Myocyte (in vitro differentiated cells): ENCODE measurements around the gene KBTBD13. TPM values are rescaled to one million over a fixed set of nuclear protein-coding genes. Genes with fewer than 3 reads are reported as not detected.
A peak's percentile ranks its signal among the peaks of the same experiment; 100 is the strongest.
"Not testable (repeated sequence)": the region's sequence is repeated elsewhere in the genome, so short reads cannot be mapped to it uniquely, and the experiment has no call there.

Experiments
- DNase-seq: peaks from one replicate; pipeline ENCODE4 v3.0.0-alpha.2; 2012; ENCODE audit warnings: low read depth
- total RNA-seq: library from RNA; depleted of rRNA; stranded (reverse); fragments of >200 nt; gene quantifications from 2 replicates; pipeline ENCODE4 v1.2.3, GENCODE V29; 2014

The KBTBD13 gene
- total RNA-seq, 1 donor from 2014 or later: 0.13 TPM

DNA sequence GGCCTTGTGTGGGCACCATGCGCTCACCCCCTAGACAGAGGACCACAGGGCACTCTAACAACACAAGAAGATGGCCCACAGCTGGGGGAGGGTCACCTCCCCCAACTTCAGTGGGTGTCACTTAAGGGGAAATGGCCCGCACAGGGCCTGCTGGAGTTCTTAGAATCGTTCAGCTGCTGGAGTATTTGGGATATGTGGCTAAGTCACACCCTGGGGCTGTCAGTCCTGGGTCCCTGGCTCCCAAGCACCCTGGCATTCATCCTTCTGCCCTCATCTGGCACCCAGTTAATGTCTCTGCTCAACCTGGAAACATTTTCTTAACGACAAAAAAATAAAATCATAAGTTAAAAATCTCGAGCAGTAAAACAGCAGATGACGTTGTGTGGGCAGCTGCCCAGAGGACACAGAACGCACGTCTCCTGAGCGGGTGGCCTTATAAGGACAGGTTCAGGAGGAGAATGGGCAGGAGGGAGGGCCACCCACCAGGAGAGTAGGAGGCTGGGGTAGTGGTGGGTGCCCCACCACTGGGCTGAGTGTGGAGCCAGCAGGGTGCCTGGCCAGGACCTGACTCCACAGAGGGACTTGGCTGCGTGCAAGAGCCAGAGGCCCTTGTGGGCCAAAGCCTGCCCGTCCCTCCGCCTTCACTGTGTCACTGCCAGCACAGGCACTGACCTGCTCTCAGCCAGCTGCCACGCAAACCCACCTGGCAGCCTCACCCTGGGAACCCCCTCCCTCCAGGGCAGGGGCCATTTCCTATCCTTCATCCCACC is 11.5 kb downstream of the KBTBD13 start:
- DNase-seq: no peak

DNA sequence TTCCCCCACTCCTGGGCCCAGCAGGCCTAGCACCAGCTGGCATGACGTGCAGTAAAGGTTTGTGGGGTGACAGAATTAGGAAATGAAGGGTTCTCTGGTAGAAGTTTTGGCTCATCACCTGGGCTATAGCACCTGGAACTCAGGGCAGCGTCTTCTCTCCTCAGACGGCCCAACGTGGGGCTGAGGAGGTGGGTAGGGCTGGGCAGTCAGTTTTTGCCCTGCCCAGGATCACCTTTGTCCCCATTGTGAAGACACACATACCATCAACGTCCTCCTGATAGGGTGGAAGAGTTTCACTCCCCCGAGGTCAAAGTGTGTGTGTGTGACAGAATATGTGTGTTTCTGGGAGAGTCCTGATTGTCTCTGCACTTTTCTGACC is 12.1 kb downstream of the KBTBD13 start:
- no peak for DNase-seq

DNA sequence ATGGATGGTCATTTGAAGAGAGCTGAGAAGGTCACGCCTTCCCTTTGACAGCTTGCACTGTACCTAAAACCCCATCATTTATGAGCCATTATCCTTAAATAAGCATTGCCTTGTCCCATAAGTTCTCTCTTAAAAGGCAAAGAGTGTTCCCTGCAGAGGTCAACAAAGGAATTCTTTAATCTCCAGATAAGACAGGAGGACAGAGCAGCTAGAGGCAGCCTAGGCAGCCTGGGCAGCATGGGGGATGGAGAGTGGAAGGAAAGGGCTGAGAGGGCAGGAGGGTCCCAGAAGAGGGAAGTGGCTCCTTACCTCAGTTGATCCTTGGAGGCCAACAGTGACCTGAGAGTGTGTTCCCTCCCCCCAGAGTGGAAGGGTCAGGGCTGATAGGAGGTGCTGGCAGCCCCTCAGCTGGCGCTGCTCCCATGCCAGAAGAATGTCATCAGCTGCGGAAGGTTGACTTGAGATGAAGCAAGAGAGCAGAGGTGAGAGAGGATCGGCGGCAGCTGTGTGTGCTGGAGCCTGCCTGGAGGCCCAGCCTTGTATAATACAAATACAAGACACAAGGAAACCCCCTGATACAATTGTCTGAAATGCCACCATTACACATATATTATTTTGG is 12.8 kb downstream of the KBTBD13 start:
- DNase-seq: no peak

DNA sequence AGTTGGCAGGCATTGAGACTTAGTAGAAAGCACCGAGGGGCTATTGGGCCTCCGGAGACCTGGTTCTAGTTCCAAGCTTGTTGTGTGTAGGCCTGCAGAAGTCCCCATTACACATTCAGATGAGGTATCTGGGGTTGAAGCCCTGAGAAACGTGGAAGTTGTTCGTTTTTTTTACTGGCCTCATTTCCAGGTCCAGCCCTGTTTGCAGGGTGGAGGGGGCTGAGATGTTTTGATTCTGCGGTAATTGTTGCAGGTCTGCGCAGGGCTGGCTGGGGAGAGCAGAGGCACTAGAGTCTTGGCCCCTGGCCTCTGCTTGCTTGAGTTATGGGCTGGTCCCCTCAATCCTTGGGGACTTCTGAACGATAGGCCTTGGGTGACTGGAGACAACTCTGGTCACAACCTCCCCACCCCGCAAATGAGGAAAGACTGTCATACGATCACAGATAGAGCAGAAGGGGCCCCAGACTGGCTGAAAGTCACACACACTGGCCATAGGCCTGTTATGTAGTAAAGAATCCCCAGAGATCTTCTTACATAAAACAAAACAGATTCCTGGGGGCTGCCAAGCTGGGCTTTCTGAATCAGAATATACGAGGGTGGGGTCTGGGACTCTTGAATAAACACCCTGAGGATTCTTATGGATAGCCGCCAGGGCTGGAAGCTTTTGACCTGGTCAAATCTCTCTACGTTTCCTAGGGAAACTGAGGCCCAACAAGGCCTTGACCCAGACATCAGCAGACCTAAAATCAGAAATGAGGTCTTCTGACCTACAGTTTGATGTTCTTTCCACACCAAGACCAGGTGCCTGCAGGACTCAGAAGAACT is 15.6 kb downstream of the KBTBD13 start:
- no peak for DNase-seq

DNA sequence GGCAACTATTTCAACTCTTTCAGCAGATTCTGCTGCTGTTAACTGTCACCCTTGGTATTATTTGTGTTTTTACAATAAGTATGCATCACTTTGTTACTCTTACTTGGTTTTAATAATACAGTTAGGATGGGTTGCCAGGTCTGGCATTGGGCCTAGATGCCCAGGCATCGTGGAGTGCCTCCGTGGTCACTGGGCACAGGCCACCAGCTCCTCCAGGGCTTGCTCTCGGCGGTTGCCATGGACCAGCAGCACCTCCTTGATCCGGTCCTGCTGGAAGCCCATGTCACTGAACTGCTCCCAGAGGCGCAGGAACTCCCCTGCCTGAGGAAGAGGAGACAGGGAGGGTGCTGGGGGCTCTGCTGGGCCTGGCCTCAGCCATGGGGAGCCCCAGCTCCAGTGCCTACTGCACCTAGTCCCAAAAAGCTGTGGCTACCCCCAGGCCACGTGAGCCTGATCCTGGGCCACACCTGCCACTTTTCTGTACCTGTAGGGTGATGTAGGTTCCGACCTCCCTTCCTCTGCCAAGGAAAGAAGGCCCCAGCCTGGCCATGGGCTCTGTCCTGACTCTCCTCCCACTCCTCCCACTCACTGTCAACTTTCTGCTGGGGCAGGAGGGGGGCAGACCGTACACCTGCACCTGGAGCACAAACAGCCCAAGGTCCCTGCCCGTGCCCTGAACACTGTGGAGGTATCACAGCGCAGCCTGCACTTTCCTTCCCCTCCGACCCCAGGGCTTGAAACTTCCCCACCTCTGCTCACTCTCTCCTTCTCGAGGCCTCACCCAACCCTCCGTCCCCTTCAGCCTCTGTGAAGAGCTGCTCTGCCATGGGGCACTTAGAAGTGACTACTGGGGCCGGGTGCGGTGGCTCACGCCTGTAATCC is 16.6 kb downstream of the KBTBD13 start:
- no peak for DNase-seq

DNA sequence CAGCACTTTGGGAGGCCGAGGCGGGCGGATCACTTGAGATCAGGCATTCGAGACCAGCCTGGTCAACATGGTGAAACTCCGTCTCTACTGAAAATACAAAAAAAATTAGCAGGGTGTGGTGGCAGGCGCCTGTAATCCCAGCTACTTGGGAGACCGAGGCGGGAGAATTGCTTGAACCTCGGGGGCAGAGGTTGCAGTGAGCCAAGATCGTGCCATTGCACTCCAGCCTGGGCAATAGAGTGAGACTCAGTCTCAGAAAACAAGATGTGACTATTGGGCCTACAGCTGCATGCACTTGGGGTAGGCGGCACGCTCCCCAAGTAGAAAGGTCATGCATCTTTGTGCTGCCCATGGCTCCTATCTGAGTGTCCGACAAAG is 17.2 kb downstream of the KBTBD13 start:
- DNase-seq: not testable (repeated sequence)

DNA sequence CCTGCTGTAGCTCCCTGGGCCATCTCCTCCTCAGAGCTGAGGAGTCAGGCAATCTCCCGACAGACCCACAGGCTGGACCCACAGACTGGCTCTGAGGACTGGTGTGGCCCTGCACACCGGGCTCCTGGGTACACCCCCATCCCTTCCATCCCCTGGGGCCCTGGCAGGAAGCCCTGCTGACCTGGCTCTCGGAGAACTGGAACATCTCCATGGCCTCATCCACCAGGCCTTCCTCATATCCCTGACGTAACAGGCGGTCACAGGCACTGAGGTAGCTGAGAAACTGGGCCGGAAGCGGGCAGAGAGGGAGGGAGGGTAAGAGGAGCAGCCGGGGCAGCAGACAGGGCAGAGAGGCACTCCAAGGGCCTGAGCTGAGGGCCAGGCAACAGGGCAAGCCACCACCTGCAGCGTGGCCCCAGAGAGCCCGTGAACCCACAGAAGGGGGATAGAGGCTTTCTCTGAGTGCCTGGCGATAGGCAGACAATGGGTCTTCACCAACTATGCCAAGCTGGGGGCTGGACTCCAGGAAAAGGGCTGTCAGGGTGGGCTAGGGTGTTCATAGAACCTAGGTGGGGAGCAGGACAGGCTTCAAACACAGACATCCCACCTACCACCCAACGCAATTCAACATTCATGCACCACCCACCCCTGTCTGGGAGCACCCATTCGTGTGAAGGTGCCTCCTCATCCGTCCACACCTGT is 17.9 kb downstream of the KBTBD13 start:
- DNase-seq: no peak

DNA sequence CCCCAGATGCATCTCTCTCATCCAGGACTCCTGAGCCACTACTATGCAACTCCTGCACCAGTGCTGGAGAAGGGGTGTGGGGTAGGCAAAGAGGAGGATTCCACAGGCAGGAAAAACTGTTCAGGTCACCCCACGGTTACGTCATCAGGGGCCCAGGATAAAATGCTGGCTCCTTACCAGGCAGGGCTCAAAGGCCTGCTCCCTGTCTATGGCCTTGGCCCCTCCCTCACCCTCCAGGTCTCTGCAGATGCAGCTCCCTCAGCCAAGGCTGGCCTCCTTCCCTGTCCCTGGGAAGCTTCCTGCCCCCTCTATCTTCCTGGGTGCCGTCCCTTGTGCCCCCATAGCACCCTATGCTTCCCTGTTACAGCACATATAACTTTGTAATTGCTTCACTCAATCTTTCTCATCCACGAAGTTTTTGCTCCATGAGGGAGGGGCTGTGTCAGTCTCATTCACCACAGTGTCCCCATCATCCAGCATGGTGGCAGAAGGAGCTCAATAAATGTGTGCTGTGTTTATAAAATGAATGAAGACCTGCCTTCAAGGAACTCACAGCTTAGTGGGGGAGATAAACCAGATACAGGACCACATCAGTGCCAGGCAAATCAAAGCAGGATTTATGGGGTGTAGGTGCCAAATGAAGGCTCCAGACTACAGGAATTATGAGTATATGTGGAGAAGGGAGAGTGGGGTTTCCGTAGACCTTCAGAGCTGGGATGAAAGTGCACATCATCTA is 18.6 kb downstream of the KBTBD13 start:
- no peak for DNase-seq

DNA sequence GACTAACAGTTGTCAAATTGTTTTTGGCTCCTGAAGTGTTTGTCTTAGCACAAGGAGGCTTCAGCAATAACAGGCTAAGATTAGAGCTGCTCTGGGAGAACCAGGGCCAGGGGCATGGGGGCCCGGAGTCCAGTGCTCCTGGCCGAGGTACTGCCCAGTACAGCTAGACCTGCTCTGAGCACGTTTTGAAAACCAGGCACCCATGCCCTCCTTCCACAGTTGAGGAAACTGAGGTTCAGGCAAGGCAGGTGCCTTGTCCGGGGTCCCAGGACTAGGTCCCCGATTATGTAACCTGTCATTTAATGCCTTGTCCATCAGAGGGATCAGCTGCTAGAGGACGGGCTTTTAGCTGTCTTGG is 19.2 kb downstream of the KBTBD13 start:
- DNase-seq: no peak

DNA sequence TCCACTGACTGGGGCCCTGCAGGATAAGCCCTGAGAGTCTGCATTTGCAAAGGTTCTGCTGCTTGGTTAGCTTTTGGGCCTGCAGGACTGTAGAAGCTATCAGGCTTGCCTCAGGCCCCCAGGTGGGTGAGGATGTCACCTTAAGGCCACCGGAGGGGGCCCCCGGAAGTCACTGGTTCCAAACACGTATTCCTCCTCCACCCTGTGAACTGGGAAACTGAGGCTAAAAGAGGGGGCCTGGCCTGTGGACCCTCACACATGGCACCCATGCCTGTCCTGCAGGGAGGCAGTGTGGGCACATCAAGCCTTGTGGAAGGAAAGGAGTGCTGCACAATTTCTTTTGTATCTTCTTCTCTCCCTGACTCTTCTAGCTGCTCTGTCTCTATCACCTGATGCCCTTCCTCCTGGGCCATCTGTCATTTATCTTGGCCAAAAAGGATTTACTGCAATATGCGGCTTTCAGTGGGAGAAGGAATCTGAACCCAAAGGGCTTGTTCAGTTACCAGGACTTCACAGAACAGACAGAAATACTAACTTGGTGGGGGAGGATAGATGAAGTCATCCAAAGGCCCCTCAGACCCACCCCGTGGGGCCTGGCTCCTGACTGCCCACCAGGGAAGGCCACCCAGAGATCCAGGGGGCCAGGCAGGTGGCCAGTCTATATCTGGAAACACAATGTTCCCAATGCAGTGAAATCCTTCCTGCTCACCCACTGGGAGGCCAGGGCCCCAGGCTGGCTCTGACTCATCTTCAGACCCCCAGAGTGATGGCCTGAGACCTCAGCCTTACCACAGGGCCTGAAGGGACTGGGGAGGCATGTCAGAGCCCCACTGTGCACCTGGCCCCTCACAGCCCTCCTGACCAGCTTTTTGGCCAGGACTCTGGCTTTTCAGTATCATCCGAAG is 20.2 kb downstream of the KBTBD13 start:
- DNase-seq: peak; percentile 7

DNA sequence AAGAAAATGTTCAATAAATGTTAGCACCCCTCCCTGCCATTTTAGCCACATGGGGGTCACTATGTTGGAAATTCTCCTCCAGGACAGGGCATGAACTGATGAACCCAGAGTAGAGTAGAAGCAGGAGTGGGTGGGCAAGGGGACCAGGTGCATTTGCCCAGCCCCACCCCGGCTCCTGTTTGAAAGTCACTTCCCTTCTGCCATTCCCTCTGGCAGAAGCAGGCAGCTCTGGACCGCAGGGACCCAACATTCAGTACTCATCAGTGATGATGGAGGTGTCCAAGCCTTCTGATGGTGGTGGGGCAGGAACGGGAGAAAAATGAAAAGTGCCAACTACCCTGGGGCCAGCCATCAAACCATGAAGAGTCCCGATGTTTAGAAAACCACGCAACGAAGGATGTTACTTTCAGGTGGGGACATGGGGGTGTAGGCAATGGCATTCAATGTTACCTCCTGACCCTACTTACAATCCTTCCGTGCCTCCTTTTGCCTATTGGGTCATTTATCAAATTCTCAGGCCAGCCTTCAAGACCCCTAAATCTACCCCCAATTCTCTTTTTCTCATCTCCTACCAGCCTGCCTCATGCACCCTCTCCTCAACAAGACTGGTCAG is 21.2 kb downstream of the KBTBD13 start:
- no peak for DNase-seq

DNA sequence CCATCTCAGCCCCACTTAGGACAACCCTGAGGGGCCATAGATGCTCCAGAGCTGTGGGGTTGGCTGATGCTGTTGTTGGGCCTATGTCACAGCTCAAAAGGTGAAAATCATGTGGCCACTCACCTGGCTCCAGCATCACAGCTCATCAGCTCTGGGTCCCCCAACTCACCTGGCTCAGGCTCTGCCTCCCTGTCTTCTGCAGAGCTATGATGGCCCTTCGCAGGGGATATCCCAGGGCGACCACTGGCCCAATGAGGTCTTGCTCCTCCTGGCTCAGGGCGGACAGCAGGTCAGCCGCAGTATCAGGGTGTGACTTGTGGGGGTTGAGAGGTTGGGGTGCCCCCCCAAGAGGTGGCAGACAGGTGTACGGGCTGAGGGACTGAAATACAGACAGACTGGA is 22.8 kb downstream of the KBTBD13 start:
- DNase-seq: no peak

DNA sequence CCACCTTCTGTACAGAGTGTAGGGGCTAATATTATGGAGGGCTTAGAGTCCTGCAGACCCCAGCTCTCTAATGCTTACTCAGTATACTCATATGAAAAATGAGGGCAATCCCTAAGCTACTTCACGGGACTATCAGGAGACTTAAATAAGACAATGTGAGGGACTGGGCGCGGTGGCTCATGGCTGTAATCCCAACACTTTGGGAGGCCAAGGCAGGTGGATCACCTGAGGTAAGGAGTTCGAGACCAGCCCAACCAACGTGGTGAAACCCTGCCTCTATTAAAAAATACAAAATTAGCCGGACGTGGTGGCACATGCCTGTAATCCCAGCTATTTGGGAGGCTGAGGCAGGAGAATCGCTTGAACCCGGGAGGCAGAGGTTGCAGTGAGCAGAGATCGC is 23.3 kb downstream of the KBTBD13 start:
- not testable (repeated sequence) for DNase-seq

DNA sequence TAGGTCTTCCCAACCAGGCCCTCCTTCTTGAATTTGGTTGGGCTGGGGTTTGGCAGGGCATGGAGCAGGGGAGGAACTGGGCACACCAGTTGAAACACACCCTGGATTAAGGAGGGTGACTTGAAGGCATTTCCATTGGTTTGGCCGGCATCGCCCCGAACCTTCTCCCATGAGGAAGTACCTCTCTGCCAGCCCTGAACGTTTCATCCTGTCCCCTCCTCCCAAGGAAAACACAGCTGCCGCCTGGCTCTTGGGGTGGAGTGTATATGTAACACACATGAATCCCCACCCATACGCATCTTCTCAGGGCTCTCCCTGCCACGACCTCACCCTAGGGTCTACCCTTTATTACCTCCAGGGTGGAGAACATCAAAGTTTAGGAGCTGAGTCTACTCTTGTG is 23.9 kb downstream of the KBTBD13 start:
- DNase-seq: no peak

DNA sequence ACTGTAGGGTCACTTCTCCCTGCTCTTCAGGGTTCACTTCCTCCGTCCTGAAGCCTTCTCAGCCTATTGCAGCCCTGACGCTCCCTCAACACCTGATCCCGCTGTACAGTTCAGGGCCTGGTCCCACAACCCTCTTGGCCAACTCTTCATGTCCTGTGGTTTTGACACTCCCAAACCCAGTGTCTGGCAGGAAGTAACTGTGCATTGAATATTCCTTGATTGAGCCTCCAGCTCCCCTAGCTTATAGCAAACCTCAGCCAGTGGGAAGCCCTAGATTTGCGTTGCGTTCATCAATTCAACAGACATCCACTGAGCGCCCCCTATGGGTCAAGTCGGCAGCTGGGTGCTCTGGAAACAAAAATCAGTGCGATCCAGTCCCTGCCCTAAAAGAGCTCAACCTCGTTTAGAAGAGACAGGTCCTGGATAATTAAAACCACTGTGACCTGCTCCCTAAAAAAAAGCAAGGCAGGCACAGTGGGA is 24.9 kb downstream of the KBTBD13 start:
- peak; percentile 33 for DNase-seq

DNA sequence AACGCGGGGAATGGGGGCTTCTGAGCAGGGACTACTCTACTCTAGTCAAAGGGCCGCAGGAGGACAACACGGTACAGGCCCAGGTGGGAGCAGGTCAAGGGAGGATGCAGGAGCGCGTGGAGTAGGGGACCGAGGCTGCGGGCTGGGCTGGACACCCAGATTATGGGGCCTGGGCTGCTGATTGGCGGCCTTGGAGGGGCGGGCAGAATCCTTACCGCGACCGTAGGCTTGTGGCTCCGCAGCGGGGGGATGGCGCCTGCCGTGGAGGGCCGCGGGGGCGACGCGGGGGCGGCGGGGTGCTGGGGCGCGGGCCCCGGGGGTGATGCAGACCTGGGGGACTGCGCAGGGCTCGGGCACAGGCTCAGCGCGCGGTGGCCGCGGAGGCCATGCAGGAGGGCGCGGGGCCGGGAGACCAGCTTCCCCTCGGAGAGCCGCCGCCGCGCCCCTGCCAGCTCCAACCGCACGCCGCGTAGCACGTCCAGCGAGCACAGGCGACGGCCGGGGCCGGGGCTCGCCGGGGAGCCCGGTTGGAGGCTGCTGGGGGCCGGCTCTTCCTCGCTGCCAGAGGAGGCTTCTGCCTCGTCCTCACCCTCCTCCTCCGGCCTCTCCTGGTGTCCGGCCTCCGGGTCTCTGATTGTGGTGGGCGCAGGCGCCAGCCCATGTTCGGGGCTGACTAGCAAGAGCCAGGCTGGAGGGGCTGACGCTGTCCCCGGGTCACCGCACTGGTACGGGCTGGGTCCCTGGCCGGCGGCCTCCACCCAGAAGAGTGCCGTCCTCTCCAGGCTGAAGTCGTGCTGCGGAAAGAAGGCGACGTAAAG is 25.6 kb downstream of the KBTBD13 start:
- no peak for DNase-seq

DNA sequence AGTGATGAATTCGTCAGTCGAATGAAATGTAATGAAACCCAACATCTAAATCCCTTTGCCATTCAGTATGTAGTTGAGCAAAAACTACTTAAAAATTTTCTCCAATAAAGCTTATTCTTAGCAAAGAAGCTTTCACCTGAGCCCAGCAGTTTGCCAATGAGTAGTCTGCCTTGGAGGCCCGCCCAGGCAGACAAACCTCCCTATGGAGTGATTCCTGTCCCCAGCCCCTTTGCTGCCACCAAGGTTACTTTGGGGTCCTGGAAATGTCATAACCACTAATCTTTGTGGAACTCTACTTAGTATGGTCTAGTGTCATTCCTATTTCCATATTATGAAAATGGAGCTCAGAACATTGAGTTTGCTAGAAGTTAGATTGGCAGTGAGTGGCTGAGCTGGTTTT is 26.4 kb downstream of the KBTBD13 start:
- no peak for DNase-seq
